HG03571 (cell line): ENCODE results near the gene BCL7A.
A peak's percentile ranks its signal among the peaks of the same experiment; 100 is the strongest.

Source experiments
- ATAC-seq: cut with Tn5 transposase; IDR thresholded peaks from one replicate; pipeline ENCODE4 v1.9.1; 2021; ENCODE audit not compliant: unreplicated experiment

The BCL7A gene

DNA sequence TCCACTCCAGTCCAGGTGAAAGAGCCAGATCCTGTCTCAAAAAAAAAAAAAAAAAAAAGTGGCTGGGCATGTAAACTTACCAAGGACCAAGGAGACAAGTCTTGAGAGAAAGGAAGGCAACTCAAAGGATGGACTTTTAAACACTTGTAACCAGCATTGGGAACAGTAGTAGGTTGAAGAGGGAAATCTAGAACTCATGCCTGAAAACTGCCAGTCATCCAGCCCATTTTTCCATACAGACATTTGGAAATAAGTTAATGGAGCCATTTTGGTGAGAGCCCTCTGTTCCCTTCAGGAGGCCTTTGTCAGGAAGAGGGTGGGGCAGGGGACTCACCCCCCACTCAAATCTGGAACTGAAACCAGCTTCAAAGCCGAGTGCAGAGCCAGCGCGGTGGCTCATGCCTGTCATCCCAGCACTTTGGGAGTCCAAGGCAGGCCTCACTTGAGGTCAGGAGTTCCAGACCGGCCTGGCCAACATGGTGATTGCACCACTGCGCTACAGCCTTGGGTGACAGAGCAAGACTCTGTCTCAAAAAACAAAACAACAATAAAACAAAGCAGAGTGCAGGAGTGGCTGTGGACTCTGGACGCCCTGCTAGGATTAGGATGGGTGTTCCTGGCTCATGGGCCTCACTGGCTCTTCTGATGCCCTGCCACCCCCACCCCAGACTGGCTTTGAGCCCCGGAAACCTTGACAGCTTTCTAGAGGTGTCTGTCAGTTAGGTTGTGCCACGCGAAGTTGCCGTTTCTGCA lies 55.2 kb downstream of the BCL7A start:
- ATAC-seq, result no peak

GRCh38 chr12:122078141-122079032 lies 56.7 kb downstream of the BCL7A start, which contains the start of gene MLXIP:
TSS of gene MLXIP (plus strand) at chr12:122078756. CDS start at chr12:122078854, 98 bp downstream.
- peak; percentile 84 for ATAC-seq

DNA sequence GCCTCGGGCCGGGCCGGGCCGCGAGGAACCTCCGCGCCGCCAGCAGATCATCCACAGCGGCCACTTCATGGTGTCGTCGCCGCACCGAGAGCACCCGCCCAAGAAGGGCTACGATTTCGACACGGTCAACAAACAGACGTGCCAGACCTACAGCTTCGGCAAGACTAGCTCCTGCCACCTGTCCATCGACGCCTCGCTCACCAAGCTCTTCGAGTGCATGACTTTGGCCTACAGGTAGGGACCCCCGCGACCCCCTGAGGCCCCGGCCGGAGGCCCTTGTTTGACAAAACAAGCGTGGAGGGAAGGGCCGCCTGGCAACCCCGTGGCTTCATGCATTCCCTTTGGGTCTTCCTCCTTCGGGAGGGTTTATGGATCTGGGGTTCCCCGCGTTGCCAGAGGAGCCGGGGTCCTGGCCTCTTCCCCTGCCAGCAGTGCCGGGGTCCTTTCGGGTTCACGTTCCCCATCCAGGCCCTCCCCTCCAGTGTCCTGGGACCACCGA lies 57.4 kb downstream of the BCL7A start:
- ATAC-seq, result no peak

GRCh38 chr12:122079532-122080081 lies 57.9 kb downstream of the BCL7A start:
- ATAC-seq, result no peak

DNA sequence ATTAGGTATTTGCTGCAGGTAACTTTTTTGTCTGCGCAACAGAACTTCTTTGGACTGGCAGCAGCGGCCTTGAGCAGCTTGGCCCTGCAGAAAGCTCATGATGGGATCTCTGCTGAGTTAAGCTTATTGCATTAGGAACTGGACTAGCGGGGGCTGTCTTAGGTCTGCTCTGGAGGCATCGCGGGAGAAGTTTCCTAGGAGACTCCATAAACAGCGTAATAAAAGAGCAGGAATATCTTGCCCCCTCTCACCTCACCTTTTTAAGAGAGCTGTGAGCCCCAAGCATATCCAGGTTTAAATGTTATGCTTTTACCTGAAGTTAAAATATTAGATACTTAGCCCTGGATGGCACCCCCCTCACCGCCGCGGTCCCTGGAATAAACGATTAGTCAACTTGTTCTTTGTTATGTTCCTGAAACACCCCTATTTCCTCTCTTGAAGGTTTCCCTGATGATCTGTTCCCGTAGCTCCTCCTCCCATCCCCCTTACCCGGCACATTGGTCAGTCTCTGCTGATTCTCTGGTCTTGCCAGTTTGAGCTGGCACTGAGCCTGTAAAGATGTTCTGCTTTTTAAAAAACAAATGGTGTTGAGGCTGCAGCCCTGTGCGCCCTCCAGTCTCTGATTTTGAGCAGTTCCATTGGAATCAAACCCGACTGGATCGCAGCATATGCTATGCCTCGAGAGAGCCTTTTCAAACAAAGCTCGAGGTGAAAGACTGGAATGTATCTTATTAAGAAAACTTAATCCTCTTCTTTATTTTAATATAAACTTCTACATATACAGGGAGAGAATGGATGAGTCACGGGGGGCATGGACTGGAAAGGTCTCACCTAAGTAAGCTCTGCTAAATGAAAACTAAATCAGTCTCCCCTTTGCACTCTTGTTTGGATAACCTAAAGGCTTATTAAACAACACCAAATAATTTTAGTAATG lies 58.7 kb downstream of the BCL7A start:
- no peak for ATAC-seq

DNA sequence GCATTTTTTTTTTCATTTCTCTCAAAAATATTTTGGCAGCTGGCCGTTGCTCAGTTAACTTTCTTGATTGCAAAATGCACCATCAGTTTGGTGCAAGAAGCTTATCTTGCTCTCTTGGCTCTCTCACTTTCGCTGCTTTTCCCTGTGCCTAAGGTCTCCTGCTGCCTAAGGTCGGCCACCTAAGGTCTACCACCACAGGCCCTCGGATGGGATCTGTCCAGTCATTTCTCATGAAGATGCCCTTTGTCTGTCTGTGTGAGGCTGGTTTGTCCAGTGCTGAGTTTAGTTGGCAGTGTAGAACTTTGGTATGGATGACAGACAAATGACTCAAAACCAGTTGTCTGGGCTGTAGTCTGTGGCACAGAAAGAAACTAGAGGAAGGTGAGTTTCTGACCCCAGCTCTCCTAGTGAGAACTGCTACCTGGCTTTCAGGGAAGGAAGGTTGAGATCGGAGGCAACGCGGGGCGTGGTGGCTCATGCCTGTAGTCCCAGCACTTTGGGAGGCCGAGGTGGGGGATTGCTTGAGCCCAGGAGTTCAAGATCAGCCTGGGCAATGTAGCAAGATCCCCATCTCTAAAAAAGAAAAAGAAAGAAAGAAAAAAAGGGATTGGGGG lies 59.5 kb downstream of the BCL7A start:
- ATAC-seq, result no peak

DNA sequence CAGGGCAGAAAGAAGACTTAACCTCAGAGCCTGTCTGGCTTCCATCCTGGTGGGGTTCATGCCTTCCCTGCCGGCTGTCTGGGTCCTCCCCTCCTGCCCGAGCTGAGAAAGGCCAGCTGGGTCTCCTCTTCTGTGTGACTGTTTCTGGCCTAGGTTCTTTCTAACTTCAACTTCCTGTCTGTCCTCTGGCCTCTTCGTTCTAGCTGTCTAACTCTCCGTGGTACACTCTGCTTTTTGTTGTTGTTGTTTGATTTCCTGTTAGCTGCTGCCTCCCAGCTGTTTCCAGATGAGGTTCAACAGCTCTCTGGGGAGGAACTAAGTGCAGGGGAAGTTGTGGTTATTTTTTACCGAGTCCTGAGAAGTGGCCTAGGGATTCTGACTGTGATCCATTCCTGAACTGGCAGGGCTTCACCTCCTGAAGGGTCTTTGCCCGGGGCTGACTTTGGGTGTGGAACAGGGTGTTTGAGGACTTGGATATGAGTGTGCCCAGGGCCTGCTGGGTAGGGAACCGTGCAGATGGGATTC lies 60.1 kb downstream of the BCL7A start:
- ATAC-seq, result peak; percentile 46

GRCh38 chr12:122082621-122083356 lies 61.1 kb downstream of the BCL7A start:
- no peak for ATAC-seq

GRCh38 chr12:122084857-122085405 lies 63.2 kb downstream of the BCL7A start:
- ATAC-seq, result no peak

DNA sequence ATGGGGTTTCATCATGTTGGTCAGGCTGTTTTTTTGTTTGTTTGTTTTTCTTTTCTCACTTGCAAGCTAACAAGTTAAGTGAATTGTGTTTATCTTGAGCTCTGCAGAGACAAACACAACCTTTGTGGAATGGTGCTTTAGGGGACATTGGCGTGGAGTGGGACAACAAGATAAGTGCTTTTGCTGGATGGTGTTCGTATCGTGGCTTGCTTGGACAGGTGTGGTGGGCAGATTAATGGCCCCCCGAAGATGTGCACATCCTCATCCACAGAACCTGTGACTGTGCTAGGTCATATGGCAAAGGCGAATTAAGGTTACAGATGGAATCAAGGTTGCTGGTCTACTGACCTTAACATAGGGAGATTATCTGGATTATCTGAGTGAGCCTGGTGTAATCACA lies 63.9 kb downstream of the BCL7A start:
- ATAC-seq, result no peak

- ATAC-seq, result no peak
Observed at GRCh38 chr12:122086116-122086515, 64.4 kb downstream of the BCL7A start.

- no peak for ATAC-seq
Observed at GRCh38 chr12:122086641-122087285, 65.1 kb downstream of the BCL7A start.

DNA sequence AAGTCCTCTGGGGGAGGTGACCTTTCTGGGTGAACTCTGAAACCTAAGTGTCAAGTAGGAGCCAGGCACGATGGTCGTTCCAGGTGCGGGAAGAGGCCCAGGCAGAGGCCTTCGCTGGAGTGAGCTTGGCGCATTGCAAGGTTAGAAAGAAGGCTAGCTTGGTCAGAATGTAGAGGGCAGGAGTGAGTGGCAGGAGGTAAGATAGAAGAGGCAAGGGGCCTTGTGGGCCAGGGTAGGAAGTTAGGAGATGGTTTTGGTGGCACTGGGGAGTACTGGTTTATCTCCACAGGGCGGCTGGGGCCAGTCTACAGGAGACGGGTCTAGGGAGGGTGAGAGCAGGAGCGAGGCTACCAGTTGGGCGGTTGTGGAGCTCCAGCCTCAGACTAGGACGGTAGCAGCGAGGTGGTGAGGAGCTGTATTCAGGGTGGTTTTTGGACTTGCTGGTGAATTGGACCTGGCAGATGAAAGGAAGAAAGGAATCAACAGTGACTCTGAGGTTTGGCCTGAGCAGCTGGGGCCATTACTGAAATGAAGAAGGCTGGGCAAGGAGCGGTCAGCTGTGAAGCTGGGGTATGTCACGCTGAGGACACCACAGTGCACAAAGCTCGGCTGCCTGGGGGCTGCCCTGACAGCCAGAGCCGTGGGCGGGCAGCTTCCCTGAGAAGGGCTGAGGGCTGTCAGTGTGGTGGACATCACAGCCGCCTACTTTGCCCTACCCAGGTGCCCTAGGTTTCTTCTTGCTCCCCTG lies 65.9 kb downstream of the BCL7A start:
- ATAC-seq, result no peak

- ATAC-seq, result no peak
Observed at GRCh38 chr12:122088179-122088810, 66.6 kb downstream of the BCL7A start.

- no peak for ATAC-seq
Observed at GRCh38 chr12:122089077-122089476, 67.4 kb downstream of the BCL7A start.

- ATAC-seq, result no peak
Observed at GRCh38 chr12:122090759-122091515, 69.3 kb downstream of the BCL7A start.
